GM12875 (cell line): ENCODE data around the gene ANKK1.

Experiments used
- H3K4me3 ChIP-seq: one replicate; pipeline ENCODE4 v1.5.1; 2011; ENCODE audit warnings: low read depth, low read length, control low read depth
- CTCF ChIP-seq: IDR thresholded peaks from 2 replicates; pipeline ENCODE4 v1.5.1; 2011; ENCODE audit warnings: low read depth, mild to moderate bottlenecking, control low read depth, inconsistent platforms, low read length, moderate library complexity, borderline replicate concordance; ENCODE audit not compliant: insufficient read depth

The ANKK1 gene

GRCh38 chr11:113398669-113399430 is 11.3 kb downstream of the ANKK1 start:
- TF ChIP-seq CTCF, result no peak
- H3K4me3 ChIP-seq, result no peak overlapping the region

GRCh38 chr11:113400631-113401230 is 13.2 kb downstream of the ANKK1 start:
- TF ChIP-seq CTCF, result no peak

GRCh38 chr11:113401718-113402117 is 14.1 kb downstream of the ANKK1 start:
- no peak for TF ChIP-seq CTCF
- H3K4me3 ChIP-seq, result no peak overlapping the region

More at GRCh38 chr11:113400631-113401230, 13.2 kb downstream of the ANKK1 start:
- no peak overlapping the region for H3K4me3 ChIP-seq

GRCh38 chr11:113404859-113405430 is 17.4 kb downstream of the ANKK1 start:
- TF ChIP-seq CTCF, result no peak
- H3K4me3 ChIP-seq, result no peak overlapping the region

- no peak for TF ChIP-seq CTCF
- no peak overlapping the region for H3K4me3 ChIP-seq
These were observed 18.3 kb downstream of the ANKK1 start for GRCh38 chr11:113405724-113406478.

- no peak overlapping the region for H3K4me3 ChIP-seq
- no peak for TF ChIP-seq CTCF
These were observed 19.6 kb downstream of the ANKK1 start for GRCh38 chr11:113407163-113407562.
